Measurements from ENCODE around the gene SGSM1.

SGSM1 gene

GRCh38 chr22:24841261-24841660, 35.2 kb downstream of the SGSM1 start:
- DNase-seq: no peak

GRCh38 chr22:24843048-24843447, 37.0 kb downstream of the SGSM1 start:
- DNase-seq: no peak

GRCh38 chr22:24845041-24845898, 39.3 kb downstream of the SGSM1 start:
- no peak for DNase-seq

- DNase-seq: no peak
Measured at GRCh38 chr22:24847490-24847889, 41.5 kb downstream of the SGSM1 start.

- DNase-seq: no peak
Measured at GRCh38 chr22:24848559-24849168, 42.7 kb downstream of the SGSM1 start.

- no peak for DNase-seq
Measured at GRCh38 chr22:24855794-24856193, 49.8 kb downstream of the SGSM1 start.

GRCh38 chr22:24857576-24857975, 51.6 kb downstream of the SGSM1 start:
- DNase-seq: no peak

GRCh38 chr22:24859587-24859986, 53.6 kb downstream of the SGSM1 start:
- DNase-seq: no peak

GRCh38 chr22:24865508-24865907, 59.5 kb downstream of the SGSM1 start:
- DNase-seq: no peak

- no peak for DNase-seq
Measured at GRCh38 chr22:24867323-24868022, 61.5 kb downstream of the SGSM1 start.

GRCh38 chr22:24868979-24869378, 63.0 kb downstream of the SGSM1 start:
- no peak for DNase-seq

- no peak for DNase-seq
Measured at GRCh38 chr22:24871611-24872205, 65.7 kb downstream of the SGSM1 start.

GRCh38 chr22:24873226-24873625, 67.2 kb downstream of the SGSM1 start:
- no peak for DNase-seq

GRCh38 chr22:24875862-24876506, 70.0 kb downstream of the SGSM1 start:
- no peak for DNase-seq

- no peak for DNase-seq
Measured at GRCh38 chr22:24876700-24877099, 70.7 kb downstream of the SGSM1 start.

GRCh38 chr22:24878969-24879368, 73.0 kb downstream of the SGSM1 start:
- DNase-seq: no peak

- no peak for DNase-seq
Measured at GRCh38 chr22:24883432-24883831, 77.4 kb downstream of the SGSM1 start.

- no peak for DNase-seq
Measured at GRCh38 chr22:24887260-24887659, 81.2 kb downstream of the SGSM1 start.

GRCh38 chr22:24893341-24894070, 87.5 kb downstream of the SGSM1 start:
- no peak for DNase-seq

GRCh38 chr22:24894220-24894975, 88.4 kb downstream of the SGSM1 start:
- no peak for DNase-seq

- no peak for DNase-seq
Measured at GRCh38 chr22:24894998-24895397, 89.0 kb downstream of the SGSM1 start.

Data from stimulated activated CD4-positive, alpha-beta T cell treated with anti-CD3 and anti-CD28 coated beads, Interleukin-4, amount 100 ng/mL, for 1 hour (primary cell).